HT1080 (cell line): ENCODE data around the gene PRAC1. TPM values are rescaled to one million over a fixed set of nuclear protein-coding genes. Genes with fewer than 3 reads are reported as not detected.
A peak's percentile ranks its signal among the peaks of the same experiment; 100 is the strongest.

Source experiments
- DNase-seq: peaks from one replicate; pipeline ENCODE4 v3.0.0-alpha.2; 2015; ENCODE audit warnings: low read depth
- polyA plus RNA-seq, 2 experiments: library from polyadenylated mRNA; depleted of rRNA; stranded (reverse); fragments of >200 nt; gene quantifications; 2 replicates each; pipeline ENCODE4 v1.2.3, GENCODE V29; 2015
- total RNA-seq: library from RNA; depleted of rRNA; stranded (reverse); fragments of >200 nt; shearing (Covaris generic); gene quantifications from 2 replicates; pipeline ENCODE4 v1.2.3, GENCODE V29; 2014; rRNA removed

The PRAC1 gene
- total RNA-seq, result not detected in 2 replicates
- polyA plus RNA-seq (2015; cell fraction: cytosol; rRNA removed), result not detected in 2 replicates
- polyA plus RNA-seq (2015; cell fraction: nucleus; rRNA removed), result not detected in 2 replicates

GRCh38 chr17:48722201-48722907 is at the start of gene PRAC1:
Gene PRAC1, minus strand, starts transcription at chr17:48722518. Its CDS starts 126 bp downstream, at chr17:48722392.
- no peak for DNase-seq

GRCh38 chr17:48770954-48771353 is 48.6 kb upstream of the PRAC1 start:
- DNase-seq, result no peak

GRCh38 chr17:48769009-48769675 is 46.8 kb upstream of the PRAC1 start:
- DNase-seq, result no peak

GRCh38 chr17:48767263-48767774 is 45.0 kb upstream of the PRAC1 start:
- no peak for DNase-seq

GRCh38 chr17:48761114-48761513 is 38.8 kb upstream of the PRAC1 start:
- no peak for DNase-seq

- DNase-seq, result no peak
Observed at GRCh38 chr17:48760411-48760810, 38.1 kb upstream of the PRAC1 start.

- no peak for DNase-seq
Observed at GRCh38 chr17:48759288-48759687, 37.0 kb upstream of the PRAC1 start.

GRCh38 chr17:48757524-48757961 is 35.2 kb upstream of the PRAC1 start:
- peak; percentile 20 for DNase-seq

- DNase-seq, result no peak
Observed at GRCh38 chr17:48756830-48757251, 34.5 kb upstream of the PRAC1 start.

GRCh38 chr17:48755356-48755755 is 33.0 kb upstream of the PRAC1 start:
- no peak for DNase-seq

GRCh38 chr17:48754500-48755261 is 32.4 kb upstream of the PRAC1 start:
- DNase-seq, result no peak

GRCh38 chr17:48753794-48754499 is 31.6 kb upstream of the PRAC1 start:
- peak; percentile 58 for DNase-seq

- DNase-seq, result no peak
Observed at GRCh38 chr17:48752399-48753288, 30.3 kb upstream of the PRAC1 start.

- DNase-seq, result no peak
Observed at GRCh38 chr17:48751733-48752398, 29.5 kb upstream of the PRAC1 start.

GRCh38 chr17:48751172-48751571 is 28.9 kb upstream of the PRAC1 start:
- DNase-seq, result no peak

- DNase-seq, result no peak
Observed at GRCh38 chr17:48749621-48750553, 27.6 kb upstream of the PRAC1 start.

- no peak for DNase-seq
Observed at GRCh38 chr17:48748718-48749566, 26.6 kb upstream of the PRAC1 start.
